Measurements from ENCODE around the gene PRDM16. TPM values are rescaled to one million over a fixed set of nuclear protein-coding genes. Genes with fewer than 3 reads are reported as not detected.

Gene PRDM16
- total and polyA plus RNA-seq, 2 of the 13 experiments (the other 11 are each of a cell fraction or from before 2014, with no cell fraction given), result 0.15 to 0.81 TPM

DNA sequence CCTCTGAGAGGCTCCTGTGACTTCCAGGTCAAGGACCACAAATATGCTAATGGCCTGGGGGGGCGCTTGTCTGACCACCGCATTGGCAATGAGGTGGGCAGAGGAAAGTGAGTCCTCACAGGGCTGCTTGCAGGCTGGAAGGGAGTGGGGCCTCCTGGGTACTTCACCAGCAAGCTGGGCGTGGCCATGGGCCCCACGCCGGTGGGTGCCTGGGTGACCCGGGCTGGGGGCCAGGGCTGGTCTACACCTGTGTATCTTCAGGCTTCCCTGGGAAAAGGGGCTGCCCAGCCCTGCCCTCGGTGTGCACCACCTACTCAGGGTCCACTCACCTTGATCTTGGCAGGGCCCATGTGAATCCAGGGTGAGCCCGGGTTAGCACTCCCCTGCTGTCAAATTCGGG, 167.4 kb downstream of the PRDM16 start (continued):
- TF ChIP-seq, protein P1, sequence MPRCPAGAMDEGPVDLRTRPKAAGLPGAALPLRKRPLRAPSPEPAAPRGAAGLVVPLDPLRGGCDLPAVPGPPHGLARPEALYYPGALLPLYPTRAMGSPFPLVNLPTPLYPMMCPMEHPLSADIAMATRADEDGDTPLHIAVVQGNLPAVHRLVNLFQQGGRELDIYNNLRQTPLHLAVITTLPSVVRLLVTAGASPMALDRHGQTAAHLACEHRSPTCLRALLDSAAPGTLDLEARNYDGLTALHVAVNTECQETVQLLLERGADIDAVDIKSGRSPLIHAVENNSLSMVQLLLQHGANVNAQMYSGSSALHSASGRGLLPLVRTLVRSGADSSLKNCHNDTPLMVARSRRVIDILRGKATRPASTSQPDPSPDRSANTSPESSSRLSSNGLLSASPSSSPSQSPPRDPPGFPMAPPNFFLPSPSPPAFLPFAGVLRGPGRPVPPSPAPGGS (CRISPR knock-in tag; IDR thresholded peaks at IDR 0.05), result 0 out of 2 replicates have a peak, but pooled peaks have one; percentile 23
- TF ChIP-seq FOXO1 (CRISPR knock-in tag; IDR thresholded peaks at IDR 0.05), result no peak
- TF ChIP-seq IKZF4 (CRISPR knock-in tag; IDR thresholded peaks at IDR 0.05; ENCODE audit: borderline replicate concordance, low read depth, not compliant biosample characterization), result peak; percentile 24

DNA sequence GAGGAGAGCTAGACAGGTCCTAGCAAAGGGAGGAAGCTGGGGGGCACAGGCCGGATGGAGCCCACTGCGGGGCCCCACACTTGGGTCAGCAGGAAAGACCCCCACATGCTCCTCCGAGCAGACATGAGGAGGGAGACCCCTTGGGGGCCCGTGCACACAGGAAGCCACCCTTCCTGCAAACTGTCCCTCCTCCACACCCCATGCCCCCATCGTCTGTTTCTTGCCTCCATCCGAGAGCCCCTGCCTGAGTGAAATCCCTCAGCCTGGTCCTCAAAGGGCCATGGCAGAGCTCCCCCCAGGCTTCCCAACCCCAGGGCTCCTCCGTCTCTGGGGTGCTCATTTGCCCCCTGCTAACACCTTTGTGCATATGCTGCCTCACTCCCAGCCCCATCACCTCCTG, 168.0 kb downstream of the PRDM16 start:
- TF ChIP-seq ZNF224 (CRISPR knock-in tag; IDR thresholded peaks at IDR 0.05) (no peak), ZNF343 (CRISPR knock-in tag; IDR thresholded peaks at IDR 0.05) (no peak), PLRG1 (conservative IDR thresholded peaks at IDR 0.05) (no peak), KDM1A (CRISPR knock-in tag; IDR thresholded peaks at IDR 0.05) (no peak), ZNF264 (CRISPR knock-in tag; IDR thresholded peaks at IDR 0.05) (no peak), TBX3 (IDR thresholded peaks at IDR 0.05; ENCODE audit: borderline replicate concordance) (no peak), ZNF101 (CRISPR knock-in tag; IDR thresholded peaks at IDR 0.05; ENCODE audit: borderline replicate concordance, low read depth) (no peak), HNRNPH1 (optimal IDR thresholded peaks at IDR 0.05; ENCODE audit: low read depth, low read length) (no peak), ZC3H4 (CRISPR knock-in tag; IDR thresholded peaks at IDR 0.05; ENCODE audit: borderline replicate concordance) (no peak), HMG20A (CRISPR knock-in tag; IDR thresholded peaks at IDR 0.05; ENCODE audit: borderline replicate concordance) (no peak)
- TF ChIP-seq, protein P2, sequence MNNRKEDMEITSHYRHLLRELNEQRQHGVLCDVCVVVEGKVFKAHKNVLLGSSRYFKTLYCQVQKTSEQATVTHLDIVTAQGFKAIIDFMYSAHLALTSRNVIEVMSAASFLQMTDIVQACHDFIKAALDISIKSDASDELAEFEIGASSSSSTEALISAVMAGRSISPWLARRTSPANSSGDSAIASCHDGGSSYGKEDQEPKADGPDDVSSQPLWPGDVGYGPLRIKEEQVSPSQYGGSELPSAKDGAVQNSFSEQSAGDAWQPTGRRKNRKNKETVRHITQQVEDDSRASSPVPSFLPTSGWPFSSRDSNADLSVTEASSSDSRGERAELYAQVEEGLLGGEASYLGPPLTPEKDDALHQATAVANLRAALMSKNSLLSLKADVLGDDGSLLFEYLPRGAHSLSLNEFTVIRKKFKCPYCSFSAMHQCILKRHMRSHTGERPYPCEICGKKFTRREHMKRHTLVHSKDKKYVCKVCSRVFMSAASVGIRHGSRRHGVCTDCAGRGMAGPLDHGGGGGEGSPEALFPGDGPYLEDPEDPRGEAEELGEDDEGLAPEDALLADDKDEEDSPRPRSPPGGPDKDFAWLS (CRISPR knock-in tag; IDR thresholded peaks at IDR 0.05; ENCODE audit: borderline replicate concordance), result no peak
- TF ChIP-seq, protein P3, sequence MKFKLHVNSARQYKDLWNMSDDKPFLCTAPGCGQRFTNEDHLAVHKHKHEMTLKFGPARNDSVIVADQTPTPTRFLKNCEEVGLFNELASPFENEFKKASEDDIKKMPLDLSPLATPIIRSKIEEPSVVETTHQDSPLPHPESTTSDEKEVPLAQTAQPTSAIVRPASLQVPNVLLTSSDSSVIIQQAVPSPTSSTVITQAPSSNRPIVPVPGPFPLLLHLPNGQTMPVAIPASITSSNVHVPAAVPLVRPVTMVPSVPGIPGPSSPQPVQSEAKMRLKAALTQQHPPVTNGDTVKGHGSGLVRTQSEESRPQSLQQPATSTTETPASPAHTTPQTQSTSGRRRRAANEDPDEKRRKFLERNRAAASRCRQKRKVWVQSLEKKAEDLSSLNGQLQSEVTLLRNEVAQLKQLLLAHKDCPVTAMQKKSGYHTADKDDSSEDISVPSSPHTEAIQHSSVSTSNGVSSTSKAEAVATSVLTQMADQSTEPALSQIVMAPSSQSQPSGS (CRISPR knock-in tag; IDR thresholded peaks at IDR 0.05), result no peak
- TF ChIP-seq, protein P4, sequence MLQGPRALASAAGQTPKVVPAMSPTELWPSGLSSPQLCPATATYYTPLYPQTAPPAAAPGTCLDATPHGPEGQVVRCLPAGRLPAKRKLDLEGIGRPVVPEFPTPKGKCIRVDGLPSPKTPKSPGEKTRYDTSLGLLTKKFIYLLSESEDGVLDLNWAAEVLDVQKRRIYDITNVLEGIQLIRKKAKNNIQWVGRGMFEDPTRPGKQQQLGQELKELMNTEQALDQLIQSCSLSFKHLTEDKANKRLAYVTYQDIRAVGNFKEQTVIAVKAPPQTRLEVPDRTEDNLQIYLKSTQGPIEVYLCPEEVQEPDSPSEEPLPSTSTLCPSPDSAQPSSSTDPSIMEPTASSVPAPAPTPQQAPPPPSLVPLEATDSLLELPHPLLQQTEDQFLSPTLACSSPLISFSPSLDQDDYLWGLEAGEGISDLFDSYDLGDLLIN (CRISPR knock-in tag; IDR thresholded peaks at IDR 0.05; ENCODE audit: borderline replicate concordance), result no peak
- TF ChIP-seq, protein P5, sequence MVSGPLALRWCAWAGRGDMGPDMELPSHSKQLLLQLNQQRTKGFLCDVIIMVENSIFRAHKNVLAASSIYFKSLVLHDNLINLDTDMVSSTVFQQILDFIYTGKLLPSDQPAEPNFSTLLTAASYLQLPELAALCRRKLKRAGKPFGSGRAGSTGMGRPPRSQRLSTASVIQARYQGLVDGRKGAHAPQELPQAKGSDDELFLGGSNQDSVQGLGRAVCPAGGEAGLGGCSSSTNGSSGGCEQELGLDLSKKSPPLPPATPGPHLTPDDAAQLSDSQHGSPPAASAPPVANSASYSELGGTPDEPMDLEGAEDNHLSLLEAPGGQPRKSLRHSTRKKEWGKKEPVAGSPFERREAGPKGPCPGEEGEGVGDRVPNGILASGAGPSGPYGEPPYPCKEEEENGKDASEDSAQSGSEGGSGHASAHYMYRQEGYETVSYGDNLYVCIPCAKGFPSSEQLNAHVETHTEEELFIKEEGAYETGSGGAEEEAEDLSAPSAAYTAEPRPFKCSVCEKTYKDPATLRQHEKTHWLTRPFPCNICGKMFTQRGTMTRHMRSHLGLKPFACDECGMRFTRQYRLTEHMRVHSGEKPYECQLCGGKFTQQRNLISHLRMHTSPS (CRISPR knock-in tag; IDR thresholded peaks at IDR 0.05; ENCODE audit: low read depth), result no peak
- DNase-seq (ENCODE audit: low spot score), result no peak
- no peaks in the 10 kb centered on the region for H3K9me3 ChIP-seq (ENCODE audit: low read length)
- no TSS peak for BruUV-seq (replicated peaks)
- no peak overlapping the region for H3K9ac ChIP-seq (ENCODE audit: insufficient read depth, low read depth, low read length)
- POLR2A ChIA-PET, result interaction anchor here (4.2 kb wide), 1 partner anchor 14 kb away, joined by 43 read pairs; no protein-coding TSS in a partner anchor
- intact Hi-C loops (cut with micrococcal nuclease; ENCODE audit: unreplicated experiment), result no loop called here
- H2AFZ ChIP-seq (ENCODE audit: low read length), result no peak overlapping the region
- no peaks in the 10 kb centered on the region for H3K79me2 ChIP-seq (ENCODE audit: insufficient read depth, low read length)
- no peak overlapping the region for H3K4me2 ChIP-seq (ENCODE audit: low read depth, low read length)
- CTCF ChIA-PET (ENCODE audit: low intra/inter-chr PET ratio, low total read pairs), result no interaction called here
- in situ Hi-C loops (cut with HindIII; ENCODE audit: extremely low pct_ligation_motif_present, low pct_unique_long_range_greater_than_20kb), result no loop called here
- H3K4me1 ChIP-seq (ENCODE audit: insufficient read depth, low read length), result peaks cover 59% of the 10 kb centered on the region
- H3K36me3 ChIP-seq (replicated peaks in 1 of 2; ENCODE audit: control insufficient read depth in 1 of 2, insufficient read depth in 2 of 2, low read length in 2 of 2), result no peaks in the 10 kb centered on the region
- no peaks in the 10 kb centered on the region for H4K20me1 ChIP-seq (ENCODE audit: insufficient read depth, low read length)
- no peaks in the 10 kb centered on the region; a peak in 1 of 5 replicates for H3K27me3 ChIP-seq (ENCODE audit: control insufficient read depth in 1 of 2, insufficient read depth in 2 of 2, low read length in 2 of 2)
- H3K27ac ChIP-seq (ENCODE audit: extremely low read length, insufficient read depth, low read length), result no peak overlapping the region
- FAIRE-seq, result no peak
- ATAC-seq, result no peak
- no peak overlapping the region for H3K4me3 ChIP-seq (replicated peaks in 1 of 3; ENCODE audit: insufficient read depth in 1 of 3, low read depth in 2 of 3, low read length in 3 of 3)
- WGBS (ENCODE audit: low lambda C conversion rate), result 88% methylated on average over 4 of the region's 7 CpGs
